RWPE2 (cell line): ENCODE data around the gene PMEPA1.

ENCODE experiments used
- ATAC-seq: fragments of 200-7000 bp; cut with Tn5 transposase; 3 replicates; pipeline ENCODE4 v1.9.1; 2021; ENCODE audit warnings: low read depth
- DNase-seq: peaks from one replicate; pipeline ENCODE4 v3.0.0-alpha.2; 2020; ENCODE audit warnings: low spot score
- H3K27ac ChIP-seq: fragments of 450-650 bp; 2 replicates; pipeline ENCODE4 v1.5.1; 2017; ENCODE audit warnings: mild to moderate bottlenecking; ENCODE audit not compliant: poor library complexity, severe bottlenecking
- H3K27me3 ChIP-seq: fragments of 250-450 bp; sonication (Bioruptor Pico); 2 replicates; pipeline ENCODE4 v1.5.1; 2021; ENCODE audit warnings: mild to moderate bottlenecking, moderate library complexity; ENCODE audit not compliant: insufficient read depth, poor library complexity, severe bottlenecking
- H3K36me3 ChIP-seq: fragments of 250-450 bp; sonication (Bioruptor Pico); 2 replicates; pipeline ENCODE4 v1.5.1; 2020; ENCODE audit warnings: low read depth, mild to moderate bottlenecking, moderate library complexity
- H3K4me1 ChIP-seq: fragments of 250-450 bp; sonication (Bioruptor Pico); 2 replicates; pipeline ENCODE4 v1.5.1; 2021; ENCODE audit warnings: mild to moderate bottlenecking, moderate library complexity; ENCODE audit not compliant: insufficient read depth, poor library complexity, severe bottlenecking
- H3K4me3 ChIP-seq: fragments of 250-450 bp; sonication (Bioruptor Pico); 2 replicates; pipeline ENCODE4 v1.5.1; 2021; ENCODE audit warnings: mild to moderate bottlenecking, moderate library complexity; ENCODE audit not compliant: severe bottlenecking
- H3K9me3 ChIP-seq: fragments of 250-450 bp; sonication (Bioruptor Pico); 2 replicates; pipeline ENCODE4 v1.5.1; 2021; ENCODE audit warnings: mild to moderate bottlenecking, moderate library complexity; ENCODE audit not compliant: severe bottlenecking
- CTCF ChIP-seq: fragments of 450-650 bp; IDR thresholded peaks from one replicate; pipeline ENCODE4 v1.5.1; 2017; ENCODE audit warnings: mild to moderate bottlenecking, moderate library complexity; ENCODE audit not compliant: poor library complexity, severe bottlenecking

The PMEPA1 gene

GRCh38 chr20:57608516-57608915 is 101.3 kb downstream of the PMEPA1 start:
- ATAC-seq (no peak), DNase-seq (no peak)
- Histone ChIP-seq H3K27ac (no peak overlapping the region), H3K36me3 (no peaks in the 10 kb centered on the region), H3K27me3 (peaks cover 17% of the 10 kb centered on the region), H3K4me1 (no peaks in the 10 kb centered on the region), H3K9me3 (no peaks in the 10 kb centered on the region), H3K4me3 (no peak overlapping the region)
- no peak for TF ChIP-seq CTCF

GRCh38 chr20:57605878-57606277 is 103.9 kb downstream of the PMEPA1 start:
- no peak for TF ChIP-seq CTCF
- Histone ChIP-seq H3K9me3 (no peaks in the 10 kb centered on the region), H3K27me3 (peaks cover 17% of the 10 kb centered on the region), H3K27ac (no peak overlapping the region), H3K36me3 (no peaks in the 10 kb centered on the region), H3K4me3 (no peak overlapping the region), H3K4me1 (no peaks in the 10 kb centered on the region)
- ATAC-seq (no peak), DNase-seq (no peak)

- DNase-seq (no peak), ATAC-seq (no peak)
- H3K36me3 ChIP-seq = no peaks in the 10 kb centered on the region
- H3K4me1 ChIP-seq = no peaks in the 10 kb centered on the region
- H3K27me3 ChIP-seq = peaks cover 17% of the 10 kb centered on the region
- H3K9me3 ChIP-seq = no peaks in the 10 kb centered on the region
- H3K4me3 ChIP-seq = no peak overlapping the region
- no peak overlapping the region for H3K27ac ChIP-seq
- TF ChIP-seq CTCF = no peak
These were observed 104.8 kb downstream of the PMEPA1 start for GRCh38 chr20:57605045-57605444.

GRCh38 chr20:57603120-57603519 is 106.7 kb downstream of the PMEPA1 start:
- no peak for DNase-seq
- ATAC-seq = no peak
- H3K9me3 ChIP-seq = no peaks in the 10 kb centered on the region
- no peaks in the 10 kb centered on the region for H3K36me3 ChIP-seq
- no peaks in the 10 kb centered on the region for H3K4me1 ChIP-seq
- H3K4me3 ChIP-seq = no peak overlapping the region
- peaks cover 10% of the 10 kb centered on the region for H3K27me3 ChIP-seq
- no peak for TF ChIP-seq CTCF
- H3K27ac ChIP-seq = no peak overlapping the region

GRCh38 chr20:57601737-57602136 is 108.1 kb downstream of the PMEPA1 start:
- ATAC-seq (no peak), DNase-seq (no peak)
- no peak overlapping the region for H3K4me3 ChIP-seq
- TF ChIP-seq CTCF = no peak
- H3K36me3 ChIP-seq = no peaks in the 10 kb centered on the region
- H3K27me3 ChIP-seq = no peaks in the 10 kb centered on the region
- H3K27ac ChIP-seq = no peak overlapping the region
- no peaks in the 10 kb centered on the region for H3K4me1 ChIP-seq
- no peaks in the 10 kb centered on the region for H3K9me3 ChIP-seq
